OCI-LY1 (cell line): ENCODE results near the gene TCTN2.

Experiments used
- H2AFZ ChIP-seq: fragments of 200-600 bp; sonication (generic), shearing (Covaris generic); 2 replicates; pipeline ENCODE4 v1.6.0; 2014; ENCODE audit warnings: antibody characterized with exemption, mild to moderate bottlenecking, low read length
- H3F3A ChIP-seq: fragments of 200-600 bp; sonication (generic), shearing (Covaris generic); 2 replicates; pipeline ENCODE4 v1.6.0; 2014; ENCODE audit warnings: mild to moderate bottlenecking, antibody characterized with exemption, low read length, moderate library complexity; ENCODE audit not compliant: insufficient read depth
- H3K27ac ChIP-seq: fragments of 200-600 bp; sonication (generic); 2 replicates; pipeline ENCODE4 v1.5.1; 2014; ENCODE audit warnings: low read length, mixed run types, mild to moderate bottlenecking, low read depth; ENCODE audit not compliant: poor library complexity, severe bottlenecking
- H3K27me3 ChIP-seq: fragments of 200-600 bp; sonication (generic); 2 replicates; pipeline ENCODE4 v1.6.0; 2014; ENCODE audit warnings: antibody characterized with exemption, mild to moderate bottlenecking, low read length, moderate library complexity; ENCODE audit not compliant: insufficient read depth
- H3K36me3 ChIP-seq: fragments of 200-600 bp; sonication (generic); 2 replicates; pipeline ENCODE4 v1.6.1; 2014; ENCODE audit warnings: mild to moderate bottlenecking, antibody characterized with exemption, low read length, moderate library complexity, mixed read lengths; ENCODE audit not compliant: insufficient read depth
- H3K4me1 ChIP-seq: fragments of 200-600 bp; sonication (generic); 2 replicates; pipeline ENCODE4 v1.5.1; 2014; ENCODE audit warnings: mild to moderate bottlenecking, low read length, moderate library complexity; ENCODE audit not compliant: insufficient read depth, severe bottlenecking
- H3K4me2 ChIP-seq: fragments of 200-600 bp; sonication (generic), shearing (Covaris generic); 2 replicates; pipeline ENCODE4 v1.6.1; 2014; ENCODE audit warnings: low read length
- H3K4me3 ChIP-seq: fragments of 200-600 bp; sonication (generic); 2 replicates; pipeline ENCODE4 v1.5.1; 2014; ENCODE audit warnings: low read length, low read depth, mild to moderate bottlenecking, mixed read lengths; ENCODE audit not compliant: poor library complexity, severe bottlenecking
- H3K79me2 ChIP-seq: fragments of 200-600 bp; shearing (Covaris generic); 2 replicates; pipeline ENCODE4 v1.6.1; 2016; ENCODE audit warnings: mixed run types, low read length, mixed read lengths; ENCODE audit not compliant: insufficient read depth
- H3K9ac ChIP-seq: fragments of 200-600 bp; sonication (generic), shearing (Covaris generic); 2 replicates; pipeline ENCODE4 v1.6.1; 2014; ENCODE audit warnings: mild to moderate bottlenecking, low read length, mixed read lengths
- H3K9me2 ChIP-seq: fragments of 200-600 bp; sonication (generic), shearing (Covaris generic); 2 replicates; pipeline ENCODE4 v1.6.1; 2014; ENCODE audit warnings: low read depth, mild to moderate bottlenecking, low read length, mixed read lengths
- H3K9me3 ChIP-seq: fragments of 200-600 bp; shearing (Covaris generic); 2 replicates; pipeline ENCODE4 v1.6.1; 2014; ENCODE audit warnings: low read length, mixed read lengths
- H4K20me1 ChIP-seq: fragments of 200-600 bp; sonication (generic), shearing (Covaris generic); 2 replicates; pipeline ENCODE4 v1.6.0; 2016; ENCODE audit warnings: mild to moderate bottlenecking, low read length; ENCODE audit not compliant: insufficient read depth
- CTCF ChIP-seq: fragments of 200-600 bp; sonication (generic), shearing (Covaris generic); IDR thresholded peaks from 2 replicates; pipeline ENCODE4 v1.5.1; 2017; ENCODE audit warnings: mild to moderate bottlenecking, antibody characterized with exemption, low read length, moderate library complexity, mixed read lengths
- EZH2 ChIP-seq: fragments of 200-600 bp; sonication (generic), shearing (Covaris generic); IDR thresholded peaks from 2 replicates; pipeline ENCODE4 v1.8.0; 2017; ENCODE audit warnings: borderline replicate concordance, mixed run types, mild to moderate bottlenecking, antibody characterized with exemption, low read length, moderate library complexity, mixed read lengths

Gene TCTN2

GRCh38 chr12:123727878-123728277 lies 57.0 kb downstream of the TCTN2 start:
- Histone ChIP-seq H3K4me1 (no peaks in the 10 kb centered on the region), H3K9ac (no peak overlapping the region), H3K4me2 (no peak overlapping the region), H3K79me2 (no peaks in the 10 kb centered on the region), H3K9me3 (no peaks in the 10 kb centered on the region), H3K36me3 (peaks cover 79% of the 10 kb centered on the region), H3K9me2 (no peaks in the 10 kb centered on the region), H4K20me1 (no peaks in the 10 kb centered on the region), H3F3A (no peaks in the 10 kb centered on the region), H3K27ac (no peak overlapping the region), H3K27me3 (no peaks in the 10 kb centered on the region), H3K4me3 (no peak overlapping the region), H2AFZ (no peak overlapping the region)
- TF ChIP-seq CTCF (no peak), EZH2 (no peak)

- no peak overlapping the region for H2AFZ ChIP-seq
- no peaks in the 10 kb centered on the region for H4K20me1 ChIP-seq
- no peaks in the 10 kb centered on the region for H3K9me2 ChIP-seq
- H3K9me3 ChIP-seq: no peaks in the 10 kb centered on the region
- no peaks in the 10 kb centered on the region for H3K79me2 ChIP-seq
- peaks cover 93% of the 10 kb centered on the region for H3K36me3 ChIP-seq
- no peaks in the 10 kb centered on the region for H3F3A ChIP-seq
- H3K27me3 ChIP-seq: no peaks in the 10 kb centered on the region
- no peaks in the 10 kb centered on the region for H3K4me1 ChIP-seq
- H3K4me3 ChIP-seq: no peak overlapping the region
- TF ChIP-seq CTCF: no peak
- TF ChIP-seq EZH2: no peak
- H3K4me2 ChIP-seq: no peak overlapping the region
- no peak overlapping the region for H3K9ac ChIP-seq
- no peak overlapping the region for H3K27ac ChIP-seq
These were observed 60.7 kb downstream of the TCTN2 start for GRCh38 chr12:123731596-123731995.

- Histone ChIP-seq H3K4me1 (no peaks in the 10 kb centered on the region), H4K20me1 (no peaks in the 10 kb centered on the region), H3K4me3 (no peak overlapping the region), H3K9ac (no peak overlapping the region), H3K27me3 (no peaks in the 10 kb centered on the region), H3F3A (no peaks in the 10 kb centered on the region), H2AFZ (no peak overlapping the region), H3K36me3 (peaks cover 94% of the 10 kb centered on the region), H3K9me2 (no peaks in the 10 kb centered on the region), H3K27ac (no peak overlapping the region), H3K79me2 (no peaks in the 10 kb centered on the region), H3K9me3 (no peaks in the 10 kb centered on the region), H3K4me2 (no peak overlapping the region)
- TF ChIP-seq CTCF (no peak), EZH2 (no peak)
These were observed 61.3 kb downstream of the TCTN2 start for GRCh38 chr12:123732251-123732650.
